Measurements from ENCODE around the gene ZNF438. TPM values are rescaled to one million over a fixed set of nuclear protein-coding genes. Genes with fewer than 3 reads are reported as not detected.

ZNF438 gene
- total RNA-seq, 2 donors from 2014 or later: 2.6 to 3.0 TPM

DNA sequence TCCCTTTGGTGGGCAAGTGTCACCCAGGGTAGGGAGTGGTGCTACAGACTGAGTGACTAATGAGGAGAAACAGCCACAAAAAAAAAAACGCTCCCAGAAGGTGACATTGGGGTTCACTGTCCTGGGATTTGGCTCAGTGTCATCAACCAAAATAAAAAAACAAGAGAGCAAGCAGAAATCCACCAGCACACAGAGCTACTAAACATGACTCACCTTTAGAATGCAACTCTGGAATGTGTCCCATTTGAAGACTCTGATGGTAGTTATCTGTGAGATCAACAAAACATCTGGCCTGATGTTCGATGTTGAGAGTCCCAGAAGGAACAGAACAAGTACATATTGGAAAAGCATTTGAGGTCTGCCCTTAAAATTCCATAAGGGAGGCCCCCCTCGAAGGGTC lies 201.8 kb downstream of the ZNF438 start:
- Mint-ChIP-seq H3K9me3 (peaks cover 2% of the 10 kb centered on the region), H3K4me1 (peaks cover 27% of the 10 kb centered on the region), H3K27me3 (ENCODE audit: insufficient read depth) (peaks cover 100% of the 10 kb centered on the region), H3K4me3 (no peak overlapping the region), H3K27ac (no peak overlapping the region), H3K36me3 (ENCODE audit: low read depth) (no peaks in the 10 kb centered on the region)
- no peak overlapping the region for H3K4me3 ChIP-seq (ENCODE audit: low read length)
- peaks cover 18% of the 10 kb centered on the region for H3K4me1 ChIP-seq (ENCODE audit: control insufficient read depth, insufficient read depth, low read length)
- H3K9me3 ChIP-seq (ENCODE audit: control insufficient read depth, low read length): peaks cover 5% of the 10 kb centered on the region
- no peak for DNase-seq
- H3K27me3 ChIP-seq (ENCODE audit: control insufficient read depth, insufficient read depth, low read length, poor library complexity, severe bottlenecking): peaks cover 94% of the 10 kb centered on the region
- WGBS, 2 experiments (ENCODE audit: insufficient coverage in 1 of 2, insufficient read length in 1 of 2): 76 to 100% methylated on average over 1 to 3 of the region's 3 CpGs
- no peaks in the 10 kb centered on the region for H3K36me3 ChIP-seq (ENCODE audit: control insufficient read depth, insufficient read depth, low read length)
- TF ChIP-seq, protein P1, sequence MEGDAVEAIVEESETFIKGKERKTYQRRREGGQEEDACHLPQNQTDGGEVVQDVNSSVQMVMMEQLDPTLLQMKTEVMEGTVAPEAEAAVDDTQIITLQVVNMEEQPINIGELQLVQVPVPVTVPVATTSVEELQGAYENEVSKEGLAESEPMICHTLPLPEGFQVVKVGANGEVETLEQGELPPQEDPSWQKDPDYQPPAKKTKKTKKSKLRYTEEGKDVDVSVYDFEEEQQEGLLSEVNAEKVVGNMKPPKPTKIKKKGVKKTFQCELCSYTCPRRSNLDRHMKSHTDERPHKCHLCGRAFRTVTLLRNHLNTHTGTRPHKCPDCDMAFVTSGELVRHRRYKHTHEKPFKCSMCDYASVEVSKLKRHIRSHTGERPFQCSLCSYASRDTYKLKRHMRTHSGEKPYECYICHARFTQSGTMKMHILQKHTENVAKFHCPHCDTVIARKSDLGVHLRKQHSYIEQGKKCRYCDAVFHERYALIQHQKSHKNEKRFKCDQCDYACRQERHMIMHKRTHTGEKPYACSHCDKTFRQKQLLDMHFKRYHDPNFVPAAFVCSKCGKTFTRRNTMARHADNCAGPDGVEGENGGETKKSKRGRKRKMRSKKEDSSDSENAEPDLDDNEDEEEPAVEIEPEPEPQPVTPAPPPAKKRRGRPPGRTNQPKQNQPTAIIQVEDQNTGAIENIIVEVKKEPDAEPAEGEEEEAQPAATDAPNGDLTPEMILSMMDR (conservative IDR thresholded peaks at IDR 0.05): no peak
- H3K9ac ChIP-seq (ENCODE audit: extremely low read depth, low read length, poor library complexity, severe bottlenecking): no peak overlapping the region
- no peak overlapping the region for H3K27ac ChIP-seq (ENCODE audit: low read depth, low read length)

DNA sequence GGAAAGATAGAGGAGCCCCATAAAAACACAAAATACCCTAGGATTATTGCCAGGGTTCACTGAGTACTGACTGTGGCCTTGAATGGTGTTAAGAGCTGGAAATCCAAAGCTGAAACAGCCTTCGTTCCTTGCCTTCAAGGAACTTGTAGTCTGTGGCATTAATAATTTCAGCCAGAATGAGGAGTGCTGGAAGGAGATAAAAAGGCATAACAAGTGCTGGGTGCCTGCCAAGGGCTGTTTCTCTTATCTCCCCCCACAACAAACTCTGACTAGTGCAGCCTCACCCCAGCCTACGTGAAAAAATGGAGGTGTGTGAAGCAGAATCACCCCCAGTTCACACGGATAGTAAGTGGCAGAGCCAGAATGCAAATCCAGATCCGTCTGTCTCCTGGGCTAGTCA lies 203.0 kb downstream of the ZNF438 start:
- DNase-seq: no peak
- Mint-ChIP-seq H3K27me3 (ENCODE audit: insufficient read depth) (peaks cover 100% of the 10 kb centered on the region), H3K27ac (no peak overlapping the region), H3K9me3 (peaks cover 2% of the 10 kb centered on the region), H3K4me3 (no peak overlapping the region), H3K36me3 (ENCODE audit: low read depth) (no peaks in the 10 kb centered on the region), H3K4me1 (peaks cover 19% of the 10 kb centered on the region)
- peaks cover 94% of the 10 kb centered on the region for H3K27me3 ChIP-seq (ENCODE audit: control insufficient read depth, insufficient read depth, low read length, poor library complexity, severe bottlenecking)
- H3K4me3 ChIP-seq (ENCODE audit: low read length): no peak overlapping the region
- H3K9ac ChIP-seq (ENCODE audit: extremely low read depth, low read length, poor library complexity, severe bottlenecking): no peak overlapping the region
- TF ChIP-seq, protein P1 (conservative IDR thresholded peaks at IDR 0.05): no peak
- peaks cover 15% of the 10 kb centered on the region for H3K4me1 ChIP-seq (ENCODE audit: control insufficient read depth, insufficient read depth, low read length)
- no peaks in the 10 kb centered on the region for H3K36me3 ChIP-seq (ENCODE audit: control insufficient read depth, insufficient read depth, low read length)
- H3K9me3 ChIP-seq (ENCODE audit: control insufficient read depth, low read length): peaks cover 5% of the 10 kb centered on the region
- WGBS, 2 experiments (ENCODE audit: insufficient coverage in 1 of 2, insufficient read length in 1 of 2): 83 to 89% methylated on average over 1 to 4 of the region's 4 CpGs
- H3K27ac ChIP-seq (ENCODE audit: low read depth, low read length): no peak overlapping the region

DNA sequence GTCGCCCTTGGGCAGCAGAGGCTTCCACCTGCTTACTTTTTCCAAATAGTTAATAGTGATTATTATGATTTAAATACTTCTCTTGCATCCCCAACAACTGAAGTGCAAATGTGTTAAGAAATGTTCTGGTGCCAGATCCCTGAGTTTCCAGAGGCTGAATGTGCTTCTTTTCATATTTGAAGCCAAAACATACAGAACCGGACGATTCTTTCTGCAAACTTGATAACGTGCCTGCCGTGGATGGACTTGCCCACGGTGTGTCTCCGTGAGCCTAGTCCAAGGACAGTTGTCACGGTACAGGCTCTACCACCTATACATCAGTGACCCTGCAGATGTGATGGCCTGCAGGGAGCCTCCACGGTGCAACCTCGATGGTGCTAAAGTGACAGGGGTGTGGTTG lies 203.5 kb downstream of the ZNF438 start:
- WGBS, 2 experiments (ENCODE audit: insufficient coverage in 1 of 2, insufficient read length in 1 of 2): 93 to 100% methylated on average over 3 to 10 of the region's 10 CpGs
- Histone ChIP-seq H3K36me3 (ENCODE audit: control insufficient read depth, insufficient read depth, low read length) (no peaks in the 10 kb centered on the region), H3K4me3 (ENCODE audit: low read length) (no peak overlapping the region), H3K9ac (ENCODE audit: extremely low read depth, low read length, poor library complexity, severe bottlenecking) (no peak overlapping the region), H3K9me3 (ENCODE audit: control insufficient read depth, low read length) (peaks cover 5% of the 10 kb centered on the region), H3K4me1 (ENCODE audit: control insufficient read depth, insufficient read depth, low read length) (peaks cover 15% of the 10 kb centered on the region), H3K27me3 (ENCODE audit: control insufficient read depth, insufficient read depth, low read length, poor library complexity, severe bottlenecking) (peaks cover 92% of the 10 kb centered on the region), H3K27ac (ENCODE audit: low read depth, low read length) (no peak overlapping the region)
- no peak for DNase-seq
- Mint-ChIP-seq H3K4me1 (peaks cover 17% of the 10 kb centered on the region), H3K9me3 (peaks cover 2% of the 10 kb centered on the region), H3K36me3 (ENCODE audit: low read depth) (no peaks in the 10 kb centered on the region), H3K4me3 (no peak overlapping the region), H3K27me3 (ENCODE audit: insufficient read depth) (peaks cover 99% of the 10 kb centered on the region), H3K27ac (no peak overlapping the region)
- TF ChIP-seq, protein P1 (conservative IDR thresholded peaks at IDR 0.05): no peak
